Osteocyte (in vitro differentiated cells): ENCODE results near the gene NAA25. TPM values are rescaled to one million over a fixed set of nuclear protein-coding genes. Genes with fewer than 3 reads are reported as not detected.

Source experiments
- DNase-seq: peaks from one replicate; pipeline ENCODE4 v3.0.0; 2021; ENCODE audit warnings: mixed read lengths; ENCODE audit not compliant: unreplicated experiment; ENCODE audit errors: extremely low spot score
- H3K27ac Mint-ChIP-seq: one replicate; pipeline ENCODE4 v1.8.0; 2021; ENCODE audit warnings: mild to moderate bottlenecking, mixed read lengths; ENCODE audit not compliant: unreplicated experiment
- H3K27me3 Mint-ChIP-seq: one replicate; pipeline ENCODE4 v1.8.0; 2021; ENCODE audit warnings: mixed read lengths; ENCODE audit not compliant: unreplicated experiment
- H3K36me3 Mint-ChIP-seq: one replicate; pipeline ENCODE4 v1.8.0; 2021; ENCODE audit warnings: mixed read lengths; ENCODE audit not compliant: unreplicated experiment
- H3K4me1 Mint-ChIP-seq: one replicate; pipeline ENCODE4 v1.8.0; 2021; ENCODE audit warnings: mixed read lengths; ENCODE audit not compliant: unreplicated experiment
- H3K4me3 Mint-ChIP-seq: one replicate; pipeline ENCODE4 v1.8.0; 2021; ENCODE audit warnings: mild to moderate bottlenecking, moderate library complexity, mixed read lengths; ENCODE audit not compliant: unreplicated experiment
- H3K9me3 Mint-ChIP-seq: one replicate; pipeline ENCODE4 v1.8.0; 2021; ENCODE audit warnings: mixed read lengths; ENCODE audit not compliant: unreplicated experiment
- CTCF ChIP-seq: fragments of 200-600 bp; sonication (generic); IDR thresholded peaks from 2 replicates; pipeline ENCODE4 v1.5.0; 2021; ENCODE audit warnings: antibody characterized with exemption, mild to moderate bottlenecking, moderate library complexity
- total RNA-seq: library from RNA; stranded (reverse); gene quantifications from 2 replicates; pipeline ENCODE4 v1.2.1, GENCODE V29; 2021

NAA25 gene
- total RNA-seq, 1 donor from 2014 or later = 22.7 TPM

GRCh38 chr12:112149596-112149995 lies 41.0 kb upstream of the NAA25 start:
- peak; percentile 67 for DNase-seq
- no peak for TF ChIP-seq CTCF
- Mint-ChIP-seq H3K27me3 (no peaks in the 10 kb centered on the region), H3K36me3 (peaks cover 62% of the 10 kb centered on the region), H3K9me3 (no peaks in the 10 kb centered on the region), H3K27ac (peak overlapping the region; percentile 47), H3K4me1 (peaks cover 7% of the 10 kb centered on the region), H3K4me3 (no peak overlapping the region)

- peak; percentile 72 for DNase-seq
- Mint-ChIP-seq H3K27me3 (no peaks in the 10 kb centered on the region), H3K27ac (peak overlapping the region; percentile 38), H3K4me1 (peaks cover 7% of the 10 kb centered on the region), H3K36me3 (peaks cover 57% of the 10 kb centered on the region), H3K9me3 (no peaks in the 10 kb centered on the region), H3K4me3 (no peak overlapping the region)
- no peak for TF ChIP-seq CTCF
These were observed 39.5 kb upstream of the NAA25 start for GRCh38 chr12:112148031-112148513.

GRCh38 chr12:112146123-112146522 lies 37.5 kb upstream of the NAA25 start:
- peak; percentile 8 for DNase-seq
- Mint-ChIP-seq H3K36me3 (peaks cover 47% of the 10 kb centered on the region), H3K27me3 (no peaks in the 10 kb centered on the region), H3K4me1 (peaks cover 7% of the 10 kb centered on the region), H3K9me3 (no peaks in the 10 kb centered on the region), H3K27ac (no peak overlapping the region), H3K4me3 (no peak overlapping the region)
- TF ChIP-seq CTCF = no peak

GRCh38 chr12:112140728-112141127 lies 32.1 kb upstream of the NAA25 start:
- Mint-ChIP-seq H3K4me3 (no peak overlapping the region), H3K9me3 (no peaks in the 10 kb centered on the region), H3K4me1 (no peaks in the 10 kb centered on the region), H3K36me3 (peaks cover 35% of the 10 kb centered on the region), H3K27me3 (no peaks in the 10 kb centered on the region), H3K27ac (no peak overlapping the region)
- TF ChIP-seq CTCF = no peak
- peak; percentile 23 for DNase-seq

- Mint-ChIP-seq H3K4me1 (peaks cover 10% of the 10 kb centered on the region), H3K27ac (no peak overlapping the region), H3K36me3 (peaks cover 17% of the 10 kb centered on the region), H3K9me3 (no peaks in the 10 kb centered on the region), H3K27me3 (no peaks in the 10 kb centered on the region), H3K4me3 (no peak overlapping the region)
- DNase-seq = no peak
- no peak for TF ChIP-seq CTCF
These were observed 26.1 kb upstream of the NAA25 start for GRCh38 chr12:112134731-112135130.
